Erythroblast (primary cell): ENCODE results near the gene YIF1B.
A peak's percentile ranks its signal among the peaks of the same experiment; 100 is the strongest.

Source experiments
- DNase-seq, 2 experiments: peaks; one replicate each; lab custom pipeline; 2025; lab: John Stamatoyannopoulos, UW
- GATA1 ChIP-seq: IDR thresholded peaks from 2 replicates; pipeline ENCODE4 v1.6.1; 2011; ENCODE audit warnings: low read depth, mild to moderate bottlenecking, control low read depth, low read length, moderate library complexity
- POLR2A ChIP-seq: IDR thresholded peaks from 2 replicates; pipeline ENCODE4 v1.6.1; 2011; ENCODE audit warnings: mild to moderate bottlenecking, low read length

The YIF1B gene

DNA sequence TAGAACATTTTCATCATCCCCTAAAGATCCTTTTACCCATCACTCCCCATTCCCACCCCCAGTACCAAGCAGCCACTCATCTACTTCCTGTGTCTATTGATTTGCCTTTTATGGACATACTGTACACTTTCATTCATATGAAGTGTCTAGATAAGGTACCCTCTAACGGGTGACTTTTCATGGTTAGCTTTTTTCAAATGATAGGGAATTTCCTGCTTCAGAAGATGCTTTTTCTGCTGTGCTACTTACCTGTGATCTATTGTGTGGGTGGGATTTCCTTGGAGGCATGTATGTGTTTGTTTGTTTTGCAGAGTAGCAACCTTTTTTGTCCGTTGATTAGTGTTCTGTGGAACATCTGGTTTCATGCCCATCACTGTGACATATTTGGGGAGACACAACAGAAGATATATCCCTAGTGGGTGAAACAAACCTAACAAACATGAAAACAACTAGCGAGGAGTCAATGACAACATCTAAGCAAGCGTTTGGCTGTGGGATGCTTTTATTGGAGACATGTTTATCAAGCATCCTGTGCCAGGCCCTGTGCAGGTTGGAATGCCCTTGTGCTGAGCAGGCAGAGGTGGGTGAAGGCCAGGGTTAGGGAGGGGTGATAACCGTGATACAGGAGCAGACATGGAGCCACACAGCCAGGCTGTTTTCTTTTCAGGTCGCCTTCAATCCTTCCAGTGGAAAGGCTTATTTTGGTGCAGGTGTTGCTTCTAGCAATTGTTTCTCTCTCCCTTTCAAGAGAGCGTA lies 33.8 kb downstream of the YIF1B start:
- no peak for TF ChIP-seq GATA1
- TF ChIP-seq POLR2A, result no peak
- DNase-seq, result no peak

DNA sequence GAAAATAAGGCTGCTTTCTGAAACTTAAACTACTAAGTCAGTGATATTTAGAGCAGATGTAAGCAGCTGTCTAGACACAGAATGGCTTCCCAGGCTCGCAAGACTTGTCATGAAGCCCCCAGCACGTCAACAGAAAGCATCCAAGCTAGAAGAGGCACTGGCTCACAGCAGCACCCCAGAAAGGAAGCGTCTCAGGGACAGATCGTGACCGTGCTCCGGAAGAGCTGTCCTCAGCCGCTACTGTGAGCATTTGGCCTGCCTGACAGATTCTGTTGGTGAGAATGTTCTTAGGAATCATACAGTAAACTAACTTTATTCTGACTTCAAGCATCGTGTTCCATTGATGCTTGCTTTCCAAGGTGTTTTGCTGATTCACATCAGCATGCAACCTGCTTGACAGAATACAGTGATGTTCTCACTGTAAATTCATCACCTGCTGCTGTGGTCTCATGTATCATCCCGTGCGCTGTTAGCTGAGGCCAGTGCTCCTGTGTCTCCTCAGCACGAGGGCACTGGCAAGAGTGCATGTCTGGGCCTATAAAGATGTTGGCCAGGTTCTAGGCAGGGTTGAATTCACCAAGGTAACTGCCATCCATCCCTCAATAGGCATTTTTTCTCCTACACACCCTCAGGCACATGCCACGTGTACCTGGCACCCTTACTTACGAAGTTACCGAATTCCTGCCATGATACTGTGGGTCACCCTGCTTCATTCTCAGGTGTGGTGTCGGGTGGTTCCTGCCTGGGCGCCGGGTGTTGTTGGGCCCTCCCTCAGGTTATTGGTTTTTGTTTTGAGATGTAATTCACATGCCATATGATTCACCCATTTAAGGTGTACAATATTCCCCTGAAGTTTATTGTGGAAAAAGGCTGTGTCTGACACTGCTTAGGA lies 35.5 kb downstream of the YIF1B start:
- TF ChIP-seq POLR2A, result no peak
- TF ChIP-seq GATA1, result no peak
- no peak for DNase-seq

DNA sequence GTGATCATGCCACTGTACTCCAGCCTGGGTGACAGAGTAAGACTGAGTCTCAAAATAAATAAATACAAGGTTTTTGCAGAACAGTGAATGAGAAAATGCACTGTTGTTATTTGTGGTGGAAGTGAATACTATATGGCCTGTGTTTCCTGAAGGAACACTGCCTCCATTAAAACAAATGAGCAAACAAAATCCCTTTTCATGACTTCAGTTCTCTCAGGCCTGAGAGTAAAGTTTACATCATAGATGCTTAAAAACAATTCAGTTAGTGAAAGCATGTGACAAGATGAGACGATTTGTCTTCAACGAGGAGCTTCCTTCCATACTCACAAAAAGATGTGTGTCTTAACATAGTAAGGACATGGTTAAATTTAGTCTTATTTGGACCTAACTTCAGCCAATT lies 37.0 kb downstream of the YIF1B start:
- no peak for TF ChIP-seq POLR2A
- no peak for TF ChIP-seq GATA1
- DNase-seq, result no peak

- TF ChIP-seq GATA1, result no peak
- no peak for TF ChIP-seq POLR2A
- no peak for DNase-seq
Observed at GRCh38 chr19:38277969-38278680, 37.6 kb downstream of the YIF1B start.

GRCh38 chr19:38277549-38277948 lies 38.2 kb downstream of the YIF1B start:
- no peak for TF ChIP-seq POLR2A
- TF ChIP-seq GATA1, result no peak
- no peak for DNase-seq

- TF ChIP-seq POLR2A, result no peak
- no peak for TF ChIP-seq GATA1
- DNase-seq, result no peak
Observed at GRCh38 chr19:38276942-38277517, 38.7 kb downstream of the YIF1B start.

DNA sequence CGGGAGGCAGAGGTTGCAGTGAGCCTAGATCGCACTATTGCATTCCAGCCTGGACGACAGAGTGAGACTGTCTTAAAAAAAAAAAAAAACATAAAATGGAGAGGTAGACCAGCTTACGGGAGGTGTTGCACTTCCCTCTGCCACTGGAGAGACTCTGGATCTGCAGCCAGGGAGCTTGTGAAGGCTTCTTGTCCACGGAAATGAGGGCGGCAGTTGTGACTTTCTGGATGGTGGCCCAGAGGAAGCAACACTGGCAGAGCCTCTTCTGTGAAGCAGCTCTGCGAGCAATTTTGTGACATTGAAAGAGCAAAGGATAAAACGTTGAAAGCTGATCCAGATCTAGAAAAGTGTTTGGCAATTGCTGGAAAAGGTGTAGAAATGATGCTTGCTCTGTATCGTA lies 41.0 kb downstream of the YIF1B start:
- DNase-seq, result no peak
- no peak for TF ChIP-seq GATA1
- no peak for TF ChIP-seq POLR2A

DNA sequence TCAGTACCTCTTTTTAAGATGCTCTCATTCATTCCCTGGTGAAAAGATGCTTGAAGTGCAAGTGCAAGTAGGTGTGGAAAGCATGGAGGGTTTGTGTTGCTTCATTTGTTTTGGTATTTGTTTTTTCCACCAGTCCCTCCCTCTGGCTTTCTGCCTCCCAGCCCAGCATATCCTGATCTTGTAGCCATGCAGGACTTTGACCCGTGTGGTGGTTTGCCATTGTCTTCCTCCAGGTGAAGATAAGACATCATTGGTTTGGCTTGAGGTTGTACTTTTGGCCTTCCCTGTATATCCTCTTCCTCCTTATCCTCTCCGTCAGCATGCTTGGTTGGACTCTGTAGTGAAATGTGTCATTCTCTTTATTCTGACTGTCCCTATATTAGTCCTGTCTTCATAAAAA lies 42.2 kb downstream of the YIF1B start:
- no peak for DNase-seq

GRCh38 chr19:38270587-38271167 lies 45.1 kb downstream of the YIF1B start:
- DNase-seq, result peak; percentile 73 to 87
- no peak for TF ChIP-seq POLR2A
- TF ChIP-seq GATA1, result no peak

More for the DNA sequence above, 42.2 kb downstream of the YIF1B start:
- TF ChIP-seq GATA1, result no peak
- no peak for TF ChIP-seq POLR2A

DNA sequence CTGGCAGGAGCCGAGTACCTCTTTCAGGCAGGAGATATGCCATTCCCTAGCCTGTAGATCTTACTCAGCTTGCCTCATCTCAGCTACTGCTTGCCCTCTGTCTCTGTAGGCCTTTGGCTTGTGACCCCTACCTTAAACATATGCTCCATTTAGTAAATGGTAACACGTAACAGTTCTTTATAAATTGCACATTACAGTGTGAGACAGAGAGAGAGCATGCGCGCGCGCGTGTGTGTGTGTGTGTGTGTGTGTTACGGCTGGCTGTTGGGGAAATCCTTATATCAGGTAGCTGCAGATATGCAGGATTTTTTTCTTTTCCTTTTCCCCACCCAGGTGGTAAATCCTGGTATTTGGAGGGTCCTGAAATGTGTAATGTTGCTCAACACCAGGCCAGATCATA lies 47.2 kb downstream of the YIF1B start:
- TF ChIP-seq GATA1 (no peak), POLR2A (no peak)
- DNase-seq, result peak; percentile 60 to 71

DNA sequence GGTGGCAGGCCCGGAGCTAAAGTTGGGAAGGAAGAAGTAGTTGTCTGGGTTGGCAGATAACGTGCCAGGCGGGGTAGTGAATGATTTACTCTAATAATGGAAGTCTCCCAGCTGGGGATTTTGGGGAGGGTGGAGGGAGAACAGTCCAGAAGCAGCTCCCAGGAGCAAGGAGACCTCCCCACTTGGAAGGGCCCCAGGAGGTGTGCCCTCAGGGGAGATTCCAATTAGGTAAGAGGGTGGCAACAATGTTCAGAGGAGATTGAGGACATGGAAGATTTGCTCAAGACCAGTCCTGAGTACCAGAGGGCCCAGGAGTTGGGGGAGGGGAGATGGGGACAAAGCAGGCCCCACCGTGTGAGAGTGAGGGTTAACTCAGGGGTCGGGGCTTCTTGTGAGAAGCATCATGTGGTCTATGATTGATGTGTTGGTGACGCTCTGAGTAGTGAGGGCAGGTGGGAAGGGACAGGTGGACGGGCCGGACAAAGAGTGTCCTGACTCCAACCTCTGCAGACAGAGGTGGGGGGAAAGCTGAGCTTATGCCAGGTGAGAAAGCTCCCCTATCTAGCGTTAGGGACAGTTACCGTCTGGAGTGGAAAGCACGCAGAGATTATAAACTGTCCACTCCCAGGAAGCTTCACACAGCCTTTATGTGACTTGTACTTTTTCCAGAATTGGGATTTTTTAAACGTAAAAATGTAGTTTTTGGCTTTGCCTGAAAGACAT lies 47.8 kb downstream of the YIF1B start:
- TF ChIP-seq POLR2A (no peak), GATA1 (no peak)
- no peak for DNase-seq

DNA sequence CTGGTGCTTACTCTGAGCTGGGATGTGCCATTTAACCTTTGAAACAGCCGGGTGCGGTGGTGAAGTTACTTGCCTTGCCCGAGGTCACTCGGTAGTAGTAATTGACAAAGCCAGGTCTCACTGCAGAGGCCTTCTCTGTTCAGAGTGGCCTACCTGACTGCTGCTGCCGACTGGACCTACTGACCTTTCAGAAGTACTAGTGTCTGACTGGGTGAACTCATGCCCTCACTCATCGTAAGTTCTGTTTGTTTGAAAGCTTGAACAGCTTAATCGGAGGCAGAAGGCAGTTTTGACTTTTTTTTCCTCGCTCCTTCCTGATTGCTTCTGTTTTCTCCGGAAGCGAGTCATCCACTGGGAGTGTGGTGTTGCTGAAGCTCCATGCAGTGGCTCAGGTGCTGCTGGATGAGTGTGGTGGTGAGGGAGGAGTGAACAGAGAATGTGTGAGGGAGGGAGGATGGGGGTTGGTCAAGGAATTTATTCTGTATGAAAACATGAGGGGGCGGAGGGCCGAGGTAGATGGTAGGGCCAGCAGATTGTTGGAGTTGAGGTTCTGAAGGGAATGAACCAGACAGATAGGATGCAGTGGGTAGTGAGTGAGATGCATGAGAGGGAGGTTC lies 48.7 kb downstream of the YIF1B start:
- no peak for DNase-seq
- TF ChIP-seq GATA1 (no peak), POLR2A (no peak)
